Loucy (cell line): ENCODE data around the gene DAD1.

Source experiments
- EZH2phosphoT487 ChIP-seq: fragments of 200-600 bp; IDR thresholded peaks from 2 replicates; pipeline ENCODE4 v1.6.1; 2018; ENCODE audit warnings: antibody characterized with exemption, mild to moderate bottlenecking, moderate library complexity, borderline replicate concordance
- TF ChIP-seq, protein P1 (sequence below): fragments of 200-600 bp; sonication (generic); conservative IDR thresholded peaks from 2 replicates; pipeline ENCODE4 v1.5.1; 2014; ENCODE audit warnings: mild to moderate bottlenecking, antibody characterized with exemption, low read length

GRCh38 chr14:22567437-22567836, 21.6 kb downstream of the DAD1 start:
- TF ChIP-seq, protein P1, sequence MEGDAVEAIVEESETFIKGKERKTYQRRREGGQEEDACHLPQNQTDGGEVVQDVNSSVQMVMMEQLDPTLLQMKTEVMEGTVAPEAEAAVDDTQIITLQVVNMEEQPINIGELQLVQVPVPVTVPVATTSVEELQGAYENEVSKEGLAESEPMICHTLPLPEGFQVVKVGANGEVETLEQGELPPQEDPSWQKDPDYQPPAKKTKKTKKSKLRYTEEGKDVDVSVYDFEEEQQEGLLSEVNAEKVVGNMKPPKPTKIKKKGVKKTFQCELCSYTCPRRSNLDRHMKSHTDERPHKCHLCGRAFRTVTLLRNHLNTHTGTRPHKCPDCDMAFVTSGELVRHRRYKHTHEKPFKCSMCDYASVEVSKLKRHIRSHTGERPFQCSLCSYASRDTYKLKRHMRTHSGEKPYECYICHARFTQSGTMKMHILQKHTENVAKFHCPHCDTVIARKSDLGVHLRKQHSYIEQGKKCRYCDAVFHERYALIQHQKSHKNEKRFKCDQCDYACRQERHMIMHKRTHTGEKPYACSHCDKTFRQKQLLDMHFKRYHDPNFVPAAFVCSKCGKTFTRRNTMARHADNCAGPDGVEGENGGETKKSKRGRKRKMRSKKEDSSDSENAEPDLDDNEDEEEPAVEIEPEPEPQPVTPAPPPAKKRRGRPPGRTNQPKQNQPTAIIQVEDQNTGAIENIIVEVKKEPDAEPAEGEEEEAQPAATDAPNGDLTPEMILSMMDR = no peak
- TF ChIP-seq EZH2phosphoT487 = no peak
